ENCODE data around the gene EOMES. TPM values are rescaled to one million over a fixed set of nuclear protein-coding genes. Genes with fewer than 3 reads are reported as not detected.

The EOMES gene
- polyA plus RNA-seq, 1 donor (not counting 4 experiments of a cell fraction or from before 2014, with no cell fraction given) = 1.6 TPM

- no peaks in the 10 kb centered on the region for H3K9me1 ChIP-seq (ENCODE audit: control insufficient read depth, extremely low read depth, insufficient read depth, low read length)
- H3K79me2 ChIP-seq (ENCODE audit: control insufficient read depth, insufficient read depth, low read length) = no peaks in the 10 kb centered on the region
- no peak for TF ChIP-seq CTCF (optimal IDR thresholded peaks at IDR 0.05 in 1 of 3, IDR thresholded peaks at IDR 0.05 in 1 of 3, conservative IDR thresholded peaks at IDR 0.05 in 1 of 3; ENCODE audit: extremely low read depth in 1 of 3, insufficient read depth in 2 of 3, low read length in 3 of 3)
- TF ChIP-seq EZH2 (IDR thresholded peaks at IDR 0.05; ENCODE audit: low read length) = no peak
- H3K4me3 ChIP-seq (ENCODE audit: control insufficient read depth in 2 of 3, extremely low read depth in 1 of 3, insufficient read depth in 2 of 3, low read depth in 1 of 3, low read length in 3 of 3) = no peak overlapping the region
- no peaks in the 10 kb centered on the region for H3K36me3 ChIP-seq (ENCODE audit: control insufficient read depth in 2 of 2, extremely low read depth in 1 of 2, insufficient read depth in 2 of 2, low read length in 2 of 2)
- no peaks in the 10 kb centered on the region for H3K9me3 ChIP-seq (ENCODE audit: control insufficient read depth, low read depth, low read length)
- FAIRE-seq (peak; percentile 81), DNase-seq (ENCODE audit: low read depth, low spot score) (peak; percentile 86)
- H3K9ac ChIP-seq (ENCODE audit: control insufficient read depth, extremely low read depth, insufficient read depth, low read length) = peak overlapping the region; percentile 35
- no peaks in the 10 kb centered on the region for H4K20me1 ChIP-seq (ENCODE audit: control insufficient read depth, extremely low read depth, insufficient read depth, low read length)
- dilution Hi-C loops (cut with MboI; ENCODE audit: extremely low pct_ligation_motif_present, low sequenced_read_pairs) = no loop called here
- peak overlapping the region; percentile 69 for H2AFZ ChIP-seq (ENCODE audit: control insufficient read depth, low read length)
- peak overlapping the region; percentile 87 for H3K27ac ChIP-seq (ENCODE audit: control insufficient read depth, insufficient read depth, low read length)
- peak overlapping the region; percentile 60 for H3K4me2 ChIP-seq (ENCODE audit: control insufficient read depth, extremely low read depth, insufficient read depth, low read depth, low read length)
- H3K4me1 ChIP-seq (ENCODE audit: control insufficient read depth, extremely low read depth, insufficient read depth, low read length) = peaks cover 44% of the 10 kb centered on the region
- H3K27me3 ChIP-seq (ENCODE audit: control insufficient read depth, extremely low read depth, insufficient read depth, low read length) = no peaks in the 10 kb centered on the region
Observed at GRCh38 chr3:27677565-27677964, 44.6 kb downstream of the EOMES start.

- H3K9me1 ChIP-seq (ENCODE audit: control insufficient read depth, extremely low read depth, insufficient read depth, low read length) = no peaks in the 10 kb centered on the region
- FAIRE-seq = peak; percentile 77
Observed at GRCh38 chr3:27675287-27675686, 46.8 kb downstream of the EOMES start.

More at GRCh38 chr3:27675287-27675686, 46.8 kb downstream of the EOMES start:
- Histone ChIP-seq H4K20me1 (ENCODE audit: control insufficient read depth, extremely low read depth, insufficient read depth, low read length) (no peaks in the 10 kb centered on the region), H3K27ac (ENCODE audit: control insufficient read depth, insufficient read depth, low read length) (peak overlapping the region; percentile 13), H3K79me2 (ENCODE audit: control insufficient read depth, insufficient read depth, low read length) (no peaks in the 10 kb centered on the region), H3K4me2 (ENCODE audit: control insufficient read depth, extremely low read depth, insufficient read depth, low read depth, low read length) (peak overlapping the region; percentile 3), H2AFZ (ENCODE audit: control insufficient read depth, low read length) (no peak overlapping the region), H3K4me3 (ENCODE audit: control insufficient read depth in 2 of 3, extremely low read depth in 1 of 3, insufficient read depth in 2 of 3, low read depth in 1 of 3, low read length in 3 of 3) (no peak overlapping the region), H3K27me3 (ENCODE audit: control insufficient read depth, extremely low read depth, insufficient read depth, low read length) (no peaks in the 10 kb centered on the region), H3K9ac (ENCODE audit: control insufficient read depth, extremely low read depth, insufficient read depth, low read length) (no peak overlapping the region), H3K36me3 (ENCODE audit: control insufficient read depth in 2 of 2, extremely low read depth in 1 of 2, insufficient read depth in 2 of 2, low read length in 2 of 2) (no peaks in the 10 kb centered on the region), H3K9me3 (ENCODE audit: control insufficient read depth, low read depth, low read length) (no peaks in the 10 kb centered on the region), H3K4me1 (ENCODE audit: control insufficient read depth, extremely low read depth, insufficient read depth, low read length) (peaks cover 33% of the 10 kb centered on the region)
- TF ChIP-seq EZH2 (IDR thresholded peaks at IDR 0.05; ENCODE audit: low read length) = no peak
- TF ChIP-seq CTCF (optimal IDR thresholded peaks at IDR 0.05 in 1 of 3, IDR thresholded peaks at IDR 0.05 in 1 of 3, conservative IDR thresholded peaks at IDR 0.05 in 1 of 3; ENCODE audit: extremely low read depth in 1 of 3, insufficient read depth in 2 of 3, low read length in 3 of 3) = no peak
- dilution Hi-C loops (cut with MboI; ENCODE audit: extremely low pct_ligation_motif_present, low sequenced_read_pairs) = no loop called here
- DNase-seq (ENCODE audit: low read depth, low spot score) = no peak

Measured in keratinocyte (primary cell).